HG03558 (cell line): ENCODE measurements around the gene PJA2.
"Not testable (repeated sequence)": the region's sequence is repeated elsewhere in the genome, so short reads cannot be mapped to it uniquely, and the experiment has no call there.

ENCODE experiments used
- ATAC-seq: cut with Tn5 transposase; IDR thresholded peaks from one replicate; pipeline ENCODE4 v1.9.1; 2021; ENCODE audit warnings: moderate number of reproducible peaks; ENCODE audit not compliant: unreplicated experiment; ENCODE audit errors: extremely low read depth

The PJA2 gene

GRCh38 chr5:109313127-109313526 is 96.6 kb downstream of the PJA2 start:
- ATAC-seq = no peak

GRCh38 chr5:109312695-109313094 is 97.1 kb downstream of the PJA2 start:
- ATAC-seq = no peak

- no peak for ATAC-seq
Measured at GRCh38 chr5:109310315-109310714, 99.5 kb downstream of the PJA2 start.

GRCh38 chr5:109309326-109310063 is 100.3 kb downstream of the PJA2 start:
- ATAC-seq = no peak

- no peak for ATAC-seq
Measured at GRCh38 chr5:109307951-109308350, 101.8 kb downstream of the PJA2 start.

GRCh38 chr5:109307456-109307855 is 102.3 kb downstream of the PJA2 start:
- no peak for ATAC-seq

GRCh38 chr5:109305352-109305751 is 104.4 kb downstream of the PJA2 start:
- ATAC-seq = no peak

- ATAC-seq = no peak
Measured at GRCh38 chr5:109304309-109304708, 105.5 kb downstream of the PJA2 start.

GRCh38 chr5:109300367-109300766 is 109.4 kb downstream of the PJA2 start:
- ATAC-seq = no peak

GRCh38 chr5:109299557-109299956 is 110.2 kb downstream of the PJA2 start:
- ATAC-seq = no peak

GRCh38 chr5:109298794-109299193 is 111.0 kb downstream of the PJA2 start:
- ATAC-seq = no peak

- ATAC-seq = no peak
Measured at GRCh38 chr5:109297900-109298299, 111.9 kb downstream of the PJA2 start.

GRCh38 chr5:109291090-109291489 is 118.7 kb downstream of the PJA2 start:
- ATAC-seq = no peak

- no peak for ATAC-seq
Measured at GRCh38 chr5:109290231-109290630, 119.5 kb downstream of the PJA2 start.

- ATAC-seq = not testable (repeated sequence)
Measured at GRCh38 chr5:109286628-109287027, 123.1 kb downstream of the PJA2 start.
